HFFc6 (cell line): Measurements from ENCODE around the gene IRGQ. TPM values are rescaled to one million over a fixed set of nuclear protein-coding genes. Genes with fewer than 3 reads are reported as not detected.

Source experiments
- DNase-seq: peaks from one replicate; pipeline ENCODE4 v3.0.0-alpha.2; 2018
- H3K27ac Mint-ChIP-seq: 2 replicates; pipeline ENCODE4 v1.8.0; 2020; ENCODE audit warnings: mild to moderate bottlenecking, mixed read lengths
- H3K27me3 Mint-ChIP-seq: 2 replicates; pipeline ENCODE4 v1.8.0; 2021; ENCODE audit warnings: mild to moderate bottlenecking, moderate library complexity, mixed read lengths; ENCODE audit not compliant: insufficient read depth
- H3K36me3 Mint-ChIP-seq: 2 replicates; pipeline ENCODE4 v1.8.0; 2021; ENCODE audit warnings: low read depth, mixed read lengths
- H3K4me1 Mint-ChIP-seq: 2 replicates; pipeline ENCODE4 v1.8.0; 2020; ENCODE audit warnings: low read depth, mixed read lengths
- H3K4me3 Mint-ChIP-seq: 2 replicates; pipeline ENCODE4 v1.8.0; 2020; ENCODE audit warnings: mild to moderate bottlenecking, moderate library complexity, mixed read lengths
- H3K9me3 Mint-ChIP-seq: 2 replicates; pipeline ENCODE4 v1.8.0; 2020; ENCODE audit warnings: mild to moderate bottlenecking, mixed read lengths
- CTCF ChIP-seq: fragments of 200-600 bp; sonication (generic); IDR thresholded peaks from 2 replicates; pipeline ENCODE4 v1.5.0; 2021; ENCODE audit warnings: antibody characterized with exemption, mild to moderate bottlenecking
- total RNA-seq, 6 experiments: library from RNA; stranded (reverse); fragmentation: NEBNext Ultra II Directional; extraction: Animal tissue kit (Norgen Biotek cat#: 25700); gene quantifications; 2 replicates in 1 of 6; 3 replicates in 5 of 6; pipeline ENCODE4 v1.2.3, GENCODE V29; 2021

Gene IRGQ
- total RNA-seq, 6 experiments from 2014 or later = 19.5 to 24.7 (median 21.2) TPM

GRCh38 chr19:43622956-43623355, 27.0 kb upstream of the IRGQ start:
- Mint-ChIP-seq H3K9me3 (no peaks in the 10 kb centered on the region), H3K36me3 (no peaks in the 10 kb centered on the region), H3K27ac (no peak overlapping the region), H3K27me3 (peaks cover 5% of the 10 kb centered on the region), H3K4me1 (peaks cover 21% of the 10 kb centered on the region), H3K4me3 (no peak overlapping the region)
- no peak for TF ChIP-seq CTCF
- no peak for DNase-seq

- no peak for TF ChIP-seq CTCF
- DNase-seq = no peak
- Mint-ChIP-seq H3K4me1 (peaks cover 21% of the 10 kb centered on the region), H3K36me3 (no peaks in the 10 kb centered on the region), H3K9me3 (no peaks in the 10 kb centered on the region), H3K4me3 (no peak overlapping the region), H3K27me3 (peaks cover 5% of the 10 kb centered on the region), H3K27ac (no peak overlapping the region)
Observed at GRCh38 chr19:43622070-43622469, 26.1 kb upstream of the IRGQ start.

- H3K4me3 Mint-ChIP-seq = peak overlapping the region; percentile 96
- H3K4me1 Mint-ChIP-seq = peaks cover 21% of the 10 kb centered on the region
- H3K27me3 Mint-ChIP-seq = peaks cover 5% of the 10 kb centered on the region
- H3K9me3 Mint-ChIP-seq = no peaks in the 10 kb centered on the region
- no peaks in the 10 kb centered on the region for H3K36me3 Mint-ChIP-seq
- TF ChIP-seq CTCF = no peak
- no peak for DNase-seq
- H3K27ac Mint-ChIP-seq = peak overlapping the region; percentile 98
Observed at GRCh38 chr19:43620061-43621001, 24.4 kb upstream of the IRGQ start.

GRCh38 chr19:43619262-43620060, 23.5 kb upstream of the IRGQ start, which contains the start of gene ZNF428:
Gene ZNF428 (minus strand): TSS chr19:43619629. CDS start chr19:43614304, 5,325 bp downstream.
- H3K9me3 Mint-ChIP-seq = no peaks in the 10 kb centered on the region
- peak; percentile 69 for DNase-seq
- H3K4me1 Mint-ChIP-seq = peaks cover 21% of the 10 kb centered on the region
- no peak for TF ChIP-seq CTCF
- H3K36me3 Mint-ChIP-seq = no peaks in the 10 kb centered on the region
- peak within 1 kb of the TSS; percentile 96 for H3K4me3 Mint-ChIP-seq
- peak within 1 kb of the TSS; percentile 98 for H3K27ac Mint-ChIP-seq
- peaks cover 5% of the 10 kb centered on the region for H3K27me3 Mint-ChIP-seq

- Mint-ChIP-seq H3K27ac (peak overlapping the region; percentile 98), H3K4me1 (peaks cover 21% of the 10 kb centered on the region), H3K9me3 (no peaks in the 10 kb centered on the region), H3K36me3 (no peaks in the 10 kb centered on the region), H3K27me3 (peaks cover 4% of the 10 kb centered on the region), H3K4me3 (peak overlapping the region; percentile 96)
- no peak for TF ChIP-seq CTCF
- DNase-seq = no peak
Observed at GRCh38 chr19:43618921-43619261, 23.0 kb upstream of the IRGQ start.
